HFFc6 (cell line): ENCODE data around the gene CRKL. TPM values are rescaled to one million over a fixed set of nuclear protein-coding genes. Genes with fewer than 3 reads are reported as not detected.
"Not testable (repeated sequence)": the region's sequence is repeated elsewhere in the genome, so short reads cannot be mapped to it uniquely, and the experiment has no call there.

Source experiments
- DNase-seq: peaks from one replicate; pipeline ENCODE4 v3.0.0-alpha.2; 2018
- H3K27ac Mint-ChIP-seq: 2 replicates; pipeline ENCODE4 v1.8.0; 2020; ENCODE audit warnings: mild to moderate bottlenecking, mixed read lengths
- H3K27me3 Mint-ChIP-seq: 2 replicates; pipeline ENCODE4 v1.8.0; 2021; ENCODE audit warnings: mild to moderate bottlenecking, moderate library complexity, mixed read lengths; ENCODE audit not compliant: insufficient read depth
- H3K36me3 Mint-ChIP-seq: 2 replicates; pipeline ENCODE4 v1.8.0; 2021; ENCODE audit warnings: low read depth, mixed read lengths
- H3K4me1 Mint-ChIP-seq: 2 replicates; pipeline ENCODE4 v1.8.0; 2020; ENCODE audit warnings: low read depth, mixed read lengths
- H3K4me3 Mint-ChIP-seq: 2 replicates; pipeline ENCODE4 v1.8.0; 2020; ENCODE audit warnings: mild to moderate bottlenecking, moderate library complexity, mixed read lengths
- H3K9me3 Mint-ChIP-seq: 2 replicates; pipeline ENCODE4 v1.8.0; 2020; ENCODE audit warnings: mild to moderate bottlenecking, mixed read lengths
- total RNA-seq, 6 experiments: library from RNA; stranded (reverse); fragmentation: NEBNext Ultra II Directional; extraction: Animal tissue kit (Norgen Biotek cat#: 25700); gene quantifications; 2 replicates in 1 of 6; 3 replicates in 5 of 6; pipeline ENCODE4 v1.2.3, GENCODE V29; 2021
- TF ChIP-seq, protein P1 (sequence below): fragments of 200-600 bp; sonication (generic); IDR thresholded peaks from 2 replicates; pipeline ENCODE4 v1.5.0; 2021; ENCODE audit warnings: antibody characterized with exemption, mild to moderate bottlenecking

Gene CRKL
- total RNA-seq, 6 experiments from 2014 or later, result 44.0 to 51.5 (median 47.6) TPM

DNA sequence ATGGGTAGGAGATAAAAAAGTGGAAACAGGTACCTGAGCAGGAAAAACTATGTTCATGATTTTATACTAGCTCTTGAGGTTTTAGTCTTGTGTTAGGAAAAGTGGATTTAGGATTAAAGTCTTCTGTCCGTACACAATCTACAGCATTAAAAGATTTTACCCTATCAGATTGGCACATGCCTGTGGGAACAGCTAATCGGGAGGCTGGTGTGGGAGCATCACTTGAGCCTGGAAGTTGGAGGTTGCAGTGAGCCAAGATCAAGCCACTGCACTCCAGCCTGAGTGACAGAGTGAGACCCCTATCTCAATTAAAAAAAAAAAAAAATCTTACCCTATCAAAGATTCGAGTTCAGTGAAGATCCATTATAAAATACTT lies 12.2 kb upstream of the CRKL start:
- peak overlapping the region; percentile 47 for H3K4me3 Mint-ChIP-seq
- TF ChIP-seq, protein P1, sequence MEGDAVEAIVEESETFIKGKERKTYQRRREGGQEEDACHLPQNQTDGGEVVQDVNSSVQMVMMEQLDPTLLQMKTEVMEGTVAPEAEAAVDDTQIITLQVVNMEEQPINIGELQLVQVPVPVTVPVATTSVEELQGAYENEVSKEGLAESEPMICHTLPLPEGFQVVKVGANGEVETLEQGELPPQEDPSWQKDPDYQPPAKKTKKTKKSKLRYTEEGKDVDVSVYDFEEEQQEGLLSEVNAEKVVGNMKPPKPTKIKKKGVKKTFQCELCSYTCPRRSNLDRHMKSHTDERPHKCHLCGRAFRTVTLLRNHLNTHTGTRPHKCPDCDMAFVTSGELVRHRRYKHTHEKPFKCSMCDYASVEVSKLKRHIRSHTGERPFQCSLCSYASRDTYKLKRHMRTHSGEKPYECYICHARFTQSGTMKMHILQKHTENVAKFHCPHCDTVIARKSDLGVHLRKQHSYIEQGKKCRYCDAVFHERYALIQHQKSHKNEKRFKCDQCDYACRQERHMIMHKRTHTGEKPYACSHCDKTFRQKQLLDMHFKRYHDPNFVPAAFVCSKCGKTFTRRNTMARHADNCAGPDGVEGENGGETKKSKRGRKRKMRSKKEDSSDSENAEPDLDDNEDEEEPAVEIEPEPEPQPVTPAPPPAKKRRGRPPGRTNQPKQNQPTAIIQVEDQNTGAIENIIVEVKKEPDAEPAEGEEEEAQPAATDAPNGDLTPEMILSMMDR, result no peak

DNA sequence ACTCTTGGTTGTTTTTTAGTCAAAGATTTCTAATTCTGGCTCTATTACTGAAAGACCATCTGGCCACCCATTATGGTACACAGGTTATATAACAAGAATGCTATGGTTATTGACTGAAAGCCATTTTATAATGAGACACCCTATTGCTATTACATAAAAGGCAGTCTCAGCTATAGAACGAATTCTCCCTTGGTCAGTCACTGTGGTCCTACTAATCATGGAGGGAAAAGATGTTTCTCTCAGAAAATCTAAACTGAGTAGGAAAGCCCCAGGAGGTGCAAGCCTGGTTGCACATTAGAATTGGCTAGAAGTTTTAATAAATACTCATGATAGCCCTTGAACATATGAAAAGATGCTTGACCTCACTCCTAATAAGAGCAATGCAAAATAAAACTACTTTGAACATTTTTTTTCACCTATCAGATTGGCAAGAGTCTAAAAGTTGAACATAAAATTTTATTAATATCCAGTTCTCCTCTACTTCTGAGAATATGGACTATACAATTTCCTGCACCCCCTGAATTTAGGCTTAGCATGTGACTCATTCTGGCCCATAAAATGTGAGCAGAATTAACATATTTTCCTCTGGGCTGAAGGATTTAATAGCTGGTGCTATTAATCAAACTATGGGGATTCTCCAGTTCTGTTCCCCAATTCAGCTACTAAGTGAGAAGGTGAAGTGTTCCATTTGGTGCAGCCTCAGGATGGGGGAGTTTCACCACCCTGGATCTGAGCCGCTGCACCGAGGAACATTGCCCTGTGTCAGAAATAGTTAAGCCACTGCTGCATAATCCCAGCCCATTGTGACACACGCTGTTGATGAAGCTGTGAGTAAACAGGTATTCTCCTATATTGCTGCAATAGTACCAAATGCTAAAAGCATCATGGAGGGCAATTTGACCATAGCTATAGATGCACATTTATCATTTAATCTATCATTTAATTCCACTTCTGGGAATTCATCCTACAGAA lies 11.5 kb upstream of the CRKL start:
- peak overlapping the region; percentile 47 for H3K4me3 Mint-ChIP-seq

More for the DNA sequence above, 12.2 kb upstream of the CRKL start:
- Mint-ChIP-seq H3K9me3 (no peaks in the 10 kb centered on the region), H3K4me1 (peaks cover 26% of the 10 kb centered on the region), H3K27me3 (no peaks in the 10 kb centered on the region; the same call in 1 of the 2 replicates), H3K36me3 (no peaks in the 10 kb centered on the region), H3K27ac (peak overlapping the region; percentile 89)
- no peak for DNase-seq

DNA sequence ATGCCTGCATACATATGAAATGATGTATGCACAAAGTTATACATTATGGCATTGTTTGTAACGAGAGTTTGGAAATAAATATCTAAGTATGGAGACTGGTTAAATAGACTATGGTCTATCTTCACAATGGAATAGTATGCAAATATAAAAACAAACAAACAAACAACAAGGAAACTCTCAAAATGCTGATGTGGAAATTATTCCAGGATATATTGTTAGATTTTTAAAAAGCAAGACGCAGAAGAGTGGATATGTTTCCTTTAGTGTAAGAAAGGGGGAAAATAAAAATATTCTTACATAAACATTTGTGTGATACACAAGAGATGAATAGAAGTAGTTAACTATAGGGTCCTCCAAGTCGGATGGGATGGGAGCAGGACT lies 10.8 kb upstream of the CRKL start:
- Mint-ChIP-seq H3K27ac (no peak overlapping the region), H3K36me3 (no peaks in the 10 kb centered on the region), H3K27me3 (no peaks in the 10 kb centered on the region; the same call in 1 of the 2 replicates), H3K4me3 (no peak overlapping the region), H3K9me3 (no peaks in the 10 kb centered on the region), H3K4me1 (peaks cover 26% of the 10 kb centered on the region)
- TF ChIP-seq, protein P1, result no peak
- no peak for DNase-seq

More for the DNA sequence above, 11.5 kb upstream of the CRKL start:
- peaks cover 26% of the 10 kb centered on the region for H3K4me1 Mint-ChIP-seq
- H3K9me3 Mint-ChIP-seq, result no peaks in the 10 kb centered on the region
- H3K27ac Mint-ChIP-seq, result peak overlapping the region; percentile 89
- no peak for DNase-seq
- no peaks in the 10 kb centered on the region; the same call in 1 of the 2 replicates for H3K27me3 Mint-ChIP-seq
- no peaks in the 10 kb centered on the region for H3K36me3 Mint-ChIP-seq
- TF ChIP-seq, protein P1, result no peak

DNA sequence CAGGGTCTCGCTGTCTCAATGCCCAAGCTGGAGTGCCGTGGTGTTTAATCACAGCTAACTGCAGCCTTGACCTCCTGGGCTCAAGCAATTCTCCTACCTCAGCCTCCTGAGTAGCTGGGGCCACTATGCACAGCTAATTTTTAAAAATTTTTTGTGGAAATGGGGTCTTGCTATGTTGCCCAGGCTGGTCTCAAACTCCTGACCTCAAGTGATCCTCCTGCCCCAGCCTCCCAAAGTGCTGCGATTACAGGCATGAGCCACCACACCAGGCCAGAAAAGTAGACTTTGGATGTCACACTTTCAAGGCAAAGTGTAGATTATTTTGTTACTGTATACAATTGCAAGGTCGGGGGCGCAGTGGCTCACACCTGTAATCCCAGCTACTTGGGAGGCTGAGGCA lies 8.5 kb upstream of the CRKL start:
- not testable (repeated sequence) for H3K27me3 Mint-ChIP-seq, H3K9me3 Mint-ChIP-seq, H3K36me3 Mint-ChIP-seq, H3K27ac Mint-ChIP-seq, H3K4me3 Mint-ChIP-seq, DNase-seq
- peaks cover 26% of the 10 kb centered on the region for H3K4me1 Mint-ChIP-seq

DNA sequence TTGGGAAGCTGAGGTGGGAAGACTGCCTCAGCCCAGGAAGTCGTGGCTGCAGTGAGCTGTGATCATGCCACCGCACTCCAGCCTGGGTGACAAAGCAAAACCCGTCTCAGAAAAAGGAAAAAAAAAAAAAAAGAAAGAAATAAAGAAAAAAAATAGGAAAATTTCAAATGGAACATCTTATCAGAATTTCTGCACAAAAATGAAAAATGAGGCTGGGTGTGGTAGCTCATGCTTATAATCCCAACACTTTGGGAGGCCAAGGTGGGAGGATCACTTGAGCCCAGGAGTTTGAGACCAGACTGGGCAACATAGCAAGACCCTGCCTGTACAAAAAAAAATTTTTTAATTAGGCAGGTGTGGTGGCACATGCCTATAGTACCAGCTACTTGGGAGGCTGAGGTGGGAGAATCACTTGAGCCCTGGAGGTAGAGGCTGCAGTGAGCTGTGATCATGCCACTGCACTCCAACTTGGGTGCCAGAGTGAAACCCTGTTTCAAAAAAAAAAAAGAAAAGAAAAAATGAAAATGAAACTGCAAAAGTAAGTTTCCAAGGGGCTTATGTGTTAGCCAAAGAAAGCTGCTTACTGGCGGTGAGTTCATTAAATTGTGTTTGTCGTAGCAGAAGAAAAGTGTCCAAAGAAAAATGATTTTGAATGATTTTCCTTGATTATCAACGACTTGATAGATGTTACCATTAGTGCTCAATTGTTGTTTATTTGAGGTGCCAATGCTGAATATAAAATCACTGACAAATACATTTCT lies 7.5 kb upstream of the CRKL start:
- Mint-ChIP-seq H3K4me3 (no peak overlapping the region), H3K9me3 (no peaks in the 10 kb centered on the region), H3K27ac (no peak overlapping the region), H3K27me3 (no peaks in the 10 kb centered on the region; the same call in 1 of the 2 replicates), H3K36me3 (no peaks in the 10 kb centered on the region), H3K4me1 (peaks cover 18% of the 10 kb centered on the region)
- no peak for DNase-seq
- TF ChIP-seq, protein P1, result no peak
